T-helper 2 cell treated with Interferon-gamma antibody and Interleukin-4, amounts not matched to agents 100 ng/mL and 5 ng/mL, for 36 hours (primary cell): ENCODE data around the gene BPIFB3. TPM values are rescaled to one million over a fixed set of nuclear protein-coding genes. Genes with fewer than 3 reads are reported as not detected.

Experiments
- intact Hi-C: fragments of 100-400 bp; cut with micrococcal nuclease; formaldehyde crosslinking; loops from one replicate; pipeline ENCODE4 v1.15.1; 2023
- total RNA-seq: library from RNA; stranded (reverse); gene quantifications from 2 replicates; pipeline ENCODE4 v1.2.3, GENCODE V29; 2022

Gene BPIFB3
- not detected in 2 replicates for total RNA-seq

GRCh38 chr20:33053291-33054106, at the start of gene BPIFB3:
Gene BPIFB3, plus strand, starts transcription at chr20:33053903. Its CDS starts 1,533 bp downstream, at chr20:33055436.
- intact Hi-C loops = no loop called here

- intact Hi-C loops = no loop called here
These were observed 49.5 kb upstream of the BPIFB3 start, which contains the start of gene SUN5 for GRCh38 chr20:33004141-33004751. Gene SUN5, minus strand, starts transcription at chr20:33004433. Its CDS starts 93 bp downstream, at chr20:33004340.

GRCh38 chr20:33005132-33005566, 48.6 kb upstream of the BPIFB3 start:
- intact Hi-C loops = loop anchor here (1.0 kb wide), 1 partner anchor 103 kb away; no protein-coding TSS in a partner anchor

- intact Hi-C loops = loop anchor here (1.0 kb wide), 1 partner anchor 104 kb away; no protein-coding TSS in a partner anchor
These were observed 47.6 kb upstream of the BPIFB3 start for GRCh38 chr20:33005908-33006775.

GRCh38 chr20:33006776-33007375, 46.8 kb upstream of the BPIFB3 start:
- intact Hi-C loops = no loop called here

- intact Hi-C loops = no loop called here
These were observed 46.0 kb upstream of the BPIFB3 start, which contains the start of gene BPIFB2 for GRCh38 chr20:33007376-33008335. Gene BPIFB2, plus strand, starts transcription at chr20:33007704. Its CDS starts 871 bp downstream, at chr20:33008575.

- intact Hi-C loops = no loop called here
These were observed 45.1 kb upstream of the BPIFB3 start for GRCh38 chr20:33008336-33009213.

- intact Hi-C loops = no loop called here
These were observed 44.2 kb upstream of the BPIFB3 start for GRCh38 chr20:33009214-33010132.

- intact Hi-C loops = no loop called here
These were observed 43.6 kb upstream of the BPIFB3 start for GRCh38 chr20:33010133-33010504.

- intact Hi-C loops = no loop called here
These were observed 42.8 kb upstream of the BPIFB3 start for GRCh38 chr20:33010674-33011449.

- intact Hi-C loops = no loop called here
These were observed 41.1 kb upstream of the BPIFB3 start for GRCh38 chr20:33012327-33013189.

- intact Hi-C loops = no loop called here
These were observed 39.9 kb upstream of the BPIFB3 start for GRCh38 chr20:33013701-33014326.

- intact Hi-C loops = no loop called here
These were observed 39.2 kb upstream of the BPIFB3 start for GRCh38 chr20:33014336-33015113.

GRCh38 chr20:33015114-33015484, 38.6 kb upstream of the BPIFB3 start:
- intact Hi-C loops = no loop called here
